Astrocyte (in vitro differentiated cells and primary cell): ENCODE measurements around the gene BCAS1. TPM values are rescaled to one million over a fixed set of nuclear protein-coding genes. Genes with fewer than 3 reads are reported as not detected.

ENCODE experiments used
- DNase-seq: peaks from one replicate; pipeline ENCODE4 v3.0.0-alpha.2; 2010; ENCODE audit warnings: low read depth
- FAIRE-seq: peaks from 2 replicates; lab custom pipeline; 2011; peaks lifted over from hg19 to GRCh38; lab: Jason Lieb, UNC
- H2AFZ ChIP-seq: 2 replicates; pipeline ENCODE4 v1.6.0; 2012; ENCODE audit warnings: low read depth, low read length, inconsistent platforms
- H3K27ac ChIP-seq: 2 replicates; pipeline ENCODE4 v1.5.1; 2011; ENCODE audit warnings: low read depth, low read length, inconsistent platforms
- H3K27me3 ChIP-seq: 2 replicates; pipeline ENCODE4 v1.6.0; 2011; ENCODE audit warnings: low read length, inconsistent platforms; ENCODE audit not compliant: insufficient read depth
- H3K36me3 ChIP-seq: 2 replicates; pipeline ENCODE4 v1.5.1; 2011; ENCODE audit warnings: low read length, inconsistent platforms; ENCODE audit not compliant: insufficient read depth
- H3K4me1 ChIP-seq: 2 replicates; pipeline ENCODE4 v1.5.1; 2011; ENCODE audit warnings: low read length, inconsistent platforms; ENCODE audit not compliant: insufficient read depth
- H3K4me2 ChIP-seq: 2 replicates; pipeline ENCODE4 v1.6.0; 2012; ENCODE audit warnings: low read length, inconsistent platforms
- H3K4me3 ChIP-seq: 2 replicates; pipeline ENCODE4 v1.5.1; 2011; ENCODE audit warnings: low read depth, mild to moderate bottlenecking, low read length, inconsistent platforms; ENCODE audit not compliant: insufficient read depth
- H3K79me2 ChIP-seq: 2 replicates; pipeline ENCODE4 v1.6.0; 2012; ENCODE audit warnings: mild to moderate bottlenecking, low read length, inconsistent platforms; ENCODE audit not compliant: insufficient read depth
- H3K9ac ChIP-seq: 2 replicates; pipeline ENCODE4 v1.6.0; 2012; ENCODE audit warnings: mild to moderate bottlenecking, low read length, inconsistent platforms
- H3K9me3 ChIP-seq: 2 replicates; pipeline ENCODE4 v1.5.1; 2012; ENCODE audit warnings: low read depth, mild to moderate bottlenecking, low read length, inconsistent platforms; ENCODE audit not compliant: insufficient read depth
- H4K20me1 ChIP-seq: 2 replicates; pipeline ENCODE4 v1.6.0; 2012; ENCODE audit warnings: low read length, inconsistent platforms; ENCODE audit not compliant: insufficient read depth
- H3K27ac Mint-ChIP-seq: one replicate; pipeline ENCODE4 v1.8.0; 2021; ENCODE audit warnings: mild to moderate bottlenecking, mixed read lengths; ENCODE audit not compliant: unreplicated experiment
- H3K27me3 Mint-ChIP-seq: one replicate; pipeline ENCODE4 v1.8.0; 2021; ENCODE audit warnings: low read depth, mixed read lengths; ENCODE audit not compliant: unreplicated experiment
- H3K36me3 Mint-ChIP-seq: one replicate; pipeline ENCODE4 v1.8.0; 2021; ENCODE audit warnings: low read depth, mixed read lengths; ENCODE audit not compliant: unreplicated experiment
- H3K4me1 Mint-ChIP-seq: one replicate; pipeline ENCODE4 v1.8.0; 2021; ENCODE audit warnings: low read depth, mixed read lengths; ENCODE audit not compliant: unreplicated experiment
- H3K4me3 Mint-ChIP-seq: one replicate; pipeline ENCODE4 v1.8.0; 2021; ENCODE audit warnings: mild to moderate bottlenecking, moderate library complexity, mixed read lengths; ENCODE audit not compliant: unreplicated experiment
- H3K9me3 Mint-ChIP-seq: one replicate; pipeline ENCODE4 v1.8.0; 2021; ENCODE audit warnings: mild to moderate bottlenecking, mixed read lengths; ENCODE audit not compliant: unreplicated experiment
- EZH2 ChIP-seq: IDR thresholded peaks from 2 replicates; pipeline ENCODE4 v1.6.1; 2012; ENCODE audit warnings: mild to moderate bottlenecking, low read length, inconsistent platforms; ENCODE audit not compliant: insufficient read depth
- total RNA-seq: library from RNA; stranded (reverse); gene quantifications from 2 replicates; pipeline ENCODE4 v1.2.1, GENCODE V29; 2021
- TF ChIP-seq, protein P1 (sequence below): IDR thresholded peaks from 2 replicates; pipeline ENCODE4 v1.5.1; 2011; ENCODE audit warnings: low read depth, mild to moderate bottlenecking, inconsistent platforms, low read length, moderate library complexity; ENCODE audit not compliant: insufficient read depth

BCAS1 gene
- total RNA-seq, 1 donor from 2014 or later: not detected

DNA sequence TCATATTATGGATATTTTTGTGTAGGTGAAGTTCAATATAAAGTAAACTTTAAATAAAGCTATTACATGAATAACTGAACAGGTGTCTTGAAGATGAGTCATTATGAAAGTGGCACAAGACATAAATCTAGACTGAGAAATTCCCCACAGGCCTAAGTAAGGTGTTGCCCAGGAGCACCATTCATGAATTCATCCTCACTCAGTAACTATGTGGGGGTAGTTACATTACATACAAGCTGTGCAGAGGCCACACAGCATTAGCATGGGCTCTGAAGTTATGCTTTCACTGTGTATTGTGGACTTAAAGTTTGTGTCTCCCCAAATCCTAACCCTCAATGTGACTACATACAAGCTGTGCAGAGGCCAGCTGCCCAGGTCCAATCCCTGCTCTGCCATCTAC is 65.9 kb downstream of the BCAS1 start:
- H3K9me3 ChIP-seq: no peaks in the 10 kb centered on the region
- Mint-ChIP-seq H3K27ac (no peak overlapping the region), H3K9me3 (peaks cover 7% of the 10 kb centered on the region), H3K4me1 (no peaks in the 10 kb centered on the region), H3K4me3 (no peak overlapping the region), H3K36me3 (no peaks in the 10 kb centered on the region), H3K27me3 (peaks cover 4% of the 10 kb centered on the region)
- no peaks in the 10 kb centered on the region for H3K36me3 ChIP-seq
- no peak overlapping the region for H3K9ac ChIP-seq
- no peak overlapping the region for H2AFZ ChIP-seq
- no peak overlapping the region for H3K4me2 ChIP-seq
- DNase-seq: no peak
- H3K27ac ChIP-seq: no peak overlapping the region
- H3K4me3 ChIP-seq: no peak overlapping the region
- no peaks in the 10 kb centered on the region for H3K27me3 ChIP-seq
- no peak for FAIRE-seq
- no peaks in the 10 kb centered on the region for H4K20me1 ChIP-seq
- H3K79me2 ChIP-seq: no peaks in the 10 kb centered on the region
- no peaks in the 10 kb centered on the region for H3K4me1 ChIP-seq
- TF ChIP-seq EZH2: no peak
- TF ChIP-seq, protein P1, sequence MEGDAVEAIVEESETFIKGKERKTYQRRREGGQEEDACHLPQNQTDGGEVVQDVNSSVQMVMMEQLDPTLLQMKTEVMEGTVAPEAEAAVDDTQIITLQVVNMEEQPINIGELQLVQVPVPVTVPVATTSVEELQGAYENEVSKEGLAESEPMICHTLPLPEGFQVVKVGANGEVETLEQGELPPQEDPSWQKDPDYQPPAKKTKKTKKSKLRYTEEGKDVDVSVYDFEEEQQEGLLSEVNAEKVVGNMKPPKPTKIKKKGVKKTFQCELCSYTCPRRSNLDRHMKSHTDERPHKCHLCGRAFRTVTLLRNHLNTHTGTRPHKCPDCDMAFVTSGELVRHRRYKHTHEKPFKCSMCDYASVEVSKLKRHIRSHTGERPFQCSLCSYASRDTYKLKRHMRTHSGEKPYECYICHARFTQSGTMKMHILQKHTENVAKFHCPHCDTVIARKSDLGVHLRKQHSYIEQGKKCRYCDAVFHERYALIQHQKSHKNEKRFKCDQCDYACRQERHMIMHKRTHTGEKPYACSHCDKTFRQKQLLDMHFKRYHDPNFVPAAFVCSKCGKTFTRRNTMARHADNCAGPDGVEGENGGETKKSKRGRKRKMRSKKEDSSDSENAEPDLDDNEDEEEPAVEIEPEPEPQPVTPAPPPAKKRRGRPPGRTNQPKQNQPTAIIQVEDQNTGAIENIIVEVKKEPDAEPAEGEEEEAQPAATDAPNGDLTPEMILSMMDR: no peak

DNA sequence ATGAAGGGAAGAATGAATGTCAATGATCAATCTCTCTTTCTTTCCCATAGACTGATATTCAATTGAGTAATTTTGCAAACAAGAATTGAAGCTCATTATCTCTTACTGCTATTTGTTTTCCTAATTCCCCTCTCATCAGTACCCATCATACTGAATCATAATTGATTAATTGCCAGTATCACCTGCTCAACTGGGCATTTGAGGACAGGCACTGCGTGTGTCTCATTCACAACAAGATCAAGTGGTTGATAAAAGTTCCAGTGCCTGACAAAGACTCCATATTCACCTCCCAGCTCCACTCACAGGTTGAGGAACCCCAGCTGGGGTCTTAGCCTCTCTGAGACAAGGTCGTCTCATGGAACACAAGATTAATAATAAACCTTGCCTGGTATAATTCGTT is 67.7 kb downstream of the BCAS1 start:
- Histone ChIP-seq H3K27ac (no peak overlapping the region), H3K4me3 (no peak overlapping the region), H3K4me2 (no peak overlapping the region), H3K9ac (no peak overlapping the region), H2AFZ (no peak overlapping the region), H3K27me3 (no peaks in the 10 kb centered on the region), H4K20me1 (no peaks in the 10 kb centered on the region), H3K36me3 (no peaks in the 10 kb centered on the region), H3K79me2 (no peaks in the 10 kb centered on the region), H3K9me3 (no peaks in the 10 kb centered on the region), H3K4me1 (no peaks in the 10 kb centered on the region)
- H3K4me3 Mint-ChIP-seq: no peak overlapping the region
- no peaks in the 10 kb centered on the region for H3K4me1 Mint-ChIP-seq
- TF ChIP-seq EZH2: no peak
- TF ChIP-seq, protein P1: no peak
- peaks cover 4% of the 10 kb centered on the region for H3K27me3 Mint-ChIP-seq
- no peak overlapping the region for H3K27ac Mint-ChIP-seq
- H3K36me3 Mint-ChIP-seq: no peaks in the 10 kb centered on the region
- peaks cover 9% of the 10 kb centered on the region for H3K9me3 Mint-ChIP-seq
- no peak for FAIRE-seq
- DNase-seq: no peak

DNA sequence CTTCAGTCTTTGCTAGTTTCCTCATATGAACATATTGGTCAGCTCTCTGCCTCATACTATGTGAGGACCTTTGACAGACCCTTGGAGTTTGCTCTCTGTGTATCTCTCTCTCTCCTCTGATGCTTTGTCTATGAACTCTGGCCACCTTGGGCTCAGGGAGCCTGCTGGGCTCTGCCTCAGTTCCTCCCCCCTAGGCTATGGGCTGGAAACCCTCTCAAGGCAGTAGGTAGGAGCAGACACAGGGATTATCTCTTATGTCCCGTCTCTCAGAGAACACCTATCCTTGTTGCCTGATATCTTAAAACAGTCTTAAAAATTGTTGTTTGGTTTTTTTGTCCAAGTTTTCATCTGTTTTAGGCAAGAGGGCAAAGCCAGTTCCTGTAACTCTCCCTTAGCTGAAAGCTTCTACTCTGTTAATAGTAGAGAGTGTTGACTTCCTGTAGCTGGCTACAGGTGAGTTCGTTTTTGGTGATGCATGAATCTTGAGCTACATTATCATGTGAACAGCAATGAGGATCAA is 68.3 kb downstream of the BCAS1 start:
- H3K36me3 ChIP-seq: no peaks in the 10 kb centered on the region
- H3K79me2 ChIP-seq: no peaks in the 10 kb centered on the region
- Mint-ChIP-seq H3K4me1 (no peaks in the 10 kb centered on the region), H3K27ac (no peak overlapping the region), H3K9me3 (peaks cover 9% of the 10 kb centered on the region), H3K36me3 (no peaks in the 10 kb centered on the region), H3K27me3 (peaks cover 4% of the 10 kb centered on the region), H3K4me3 (no peak overlapping the region)
- no peak for DNase-seq
- no peak overlapping the region for H3K9ac ChIP-seq
- H4K20me1 ChIP-seq: no peaks in the 10 kb centered on the region
- TF ChIP-seq, protein P1: no peak
- no peak for TF ChIP-seq EZH2
- no peak overlapping the region for H3K4me2 ChIP-seq
- no peak overlapping the region for H3K4me3 ChIP-seq
- no peak overlapping the region for H2AFZ ChIP-seq
- FAIRE-seq: no peak
- H3K4me1 ChIP-seq: no peaks in the 10 kb centered on the region
- no peak overlapping the region for H3K27ac ChIP-seq
- no peaks in the 10 kb centered on the region for H3K27me3 ChIP-seq
- H3K9me3 ChIP-seq: no peaks in the 10 kb centered on the region
